B cell (primary cell): ENCODE measurements around the gene HOMER1. TPM values are rescaled to one million over a fixed set of nuclear protein-coding genes. Genes with fewer than 3 reads are reported as not detected.

ENCODE experiments used
- ATAC-seq: fragments of 200-7000 bp; cut with Tn5 transposase; one replicate; pipeline ENCODE4 v1.10.0; 2021; ENCODE audit warnings: low read depth, mild to moderate bottlenecking, moderate number of reproducible peaks, moderate library complexity
- CTCF ChIA-PET: fragments of 350-600 bp; sonication (Branson Sonifier 250); formaldehyde crosslinking; loops from one replicate; lab custom pipeline; 2021; ENCODE audit warnings: antibody characterized with exemption, inconsistent platforms; lab: Charles Lee
- POLR2A ChIA-PET: fragments of 350-600 bp; sonication (Branson Sonifier 250); formaldehyde crosslinking; loops from one replicate; lab custom pipeline; 2021; ENCODE audit warnings: antibody characterized with exemption; lab: Charles Lee
- DNase-seq: peaks from one replicate; pipeline ENCODE4 v3.0.0; 2013
- H2AFZ ChIP-seq: 2 replicates; pipeline ENCODE4 v1.6.1; 2012; ENCODE audit warnings: mild to moderate bottlenecking, low read depth, low read length; ENCODE audit not compliant: insufficient read depth, poor library complexity, severe bottlenecking
- H3K27ac ChIP-seq, 2 donors: 1 replicate in 1 of 2; 2 replicates in 1 of 2; pipeline ENCODE4 v1.5.1; 2012 to 2013; ENCODE audit warnings: low read length in 2 of 2, mild to moderate bottlenecking in 2 of 2, moderate library complexity in 1 of 2
- H3K27me3 ChIP-seq, 4 experiments: fragments of 200-600 bp in 1 of 4; sonication (generic) in 1 of 4; replicated peaks in 1 of 4; 1 replicate in 2 of 4; 2 replicates in 2 of 4; pipeline versions ENCODE4 v1.6.1 to v1.7.0; 2013 to 2016; ENCODE audit warnings: low read length in 3 of 4, mild to moderate bottlenecking in 2 of 4, mixed read lengths in 1 of 4, moderate library complexity in 1 of 4; ENCODE audit not compliant: insufficient read depth in 4 of 4, control insufficient read depth in 3 of 4; ENCODE audit errors: control extremely low read depth in 1 of 4
- H3K36me3 ChIP-seq, 2 experiments: replicated peaks in 1 of 2; 1 replicate in 1 of 2; 2 replicates in 1 of 2; pipeline versions ENCODE4 v1.6.1 to v1.7.1; 2013; ENCODE audit warnings: low read length in 1 of 2; ENCODE audit not compliant: insufficient read depth in 2 of 2, control insufficient read depth in 1 of 2; ENCODE audit errors: control extremely low read depth in 1 of 2, extremely low read depth in 1 of 2
- H3K4me1 ChIP-seq, 2 donors: fragments of 200-600 bp in 1 of 2; sonication (generic) in 1 of 2; 1 replicate in 1 of 2; 2 replicates in 1 of 2; pipeline versions ENCODE4 v1.5.1 to v1.6.1; 2013 to 2017; ENCODE audit warnings: low read length in 2 of 2; ENCODE audit not compliant: control insufficient read depth in 2 of 2, insufficient read depth in 2 of 2
- H3K4me2 ChIP-seq: replicated peaks from 2 replicates; pipeline ENCODE3; 2012; ENCODE audit warnings: mild to moderate bottlenecking, low read depth, low read length; ENCODE audit not compliant: poor library complexity, severe bottlenecking
- H3K4me3 ChIP-seq, 5 experiments: fragments of 200-600 bp in 1 of 5; sonication (generic) in 1 of 5; 1 replicate in 3 of 5; 2 replicates in 2 of 5; pipeline versions ENCODE4 v1.5.1 to v1.7.0; 2011 to 2016; ENCODE audit warnings: low read length in 4 of 5, mild to moderate bottlenecking in 4 of 5, low read depth in 2 of 5, control low read depth in 1 of 5, moderate library complexity in 1 of 5; ENCODE audit not compliant: insufficient read depth in 1 of 5; ENCODE audit errors: control extremely low read depth in 1 of 5, extremely low read depth in 1 of 5
- H3K79me2 ChIP-seq: fragments of 200-600 bp; sonication (generic); one replicate; pipeline ENCODE4 v1.6.0; 2016; ENCODE audit warnings: low read length; ENCODE audit not compliant: control insufficient read depth, insufficient read depth
- H3K9ac ChIP-seq: fragments of 200-600 bp; sonication (generic); 2 replicates; pipeline ENCODE4 v1.6.1; 2017; ENCODE audit warnings: mild to moderate bottlenecking, low read length, moderate library complexity
- H3K9me3 ChIP-seq, 3 donors: one replicate each; pipeline versions ENCODE4 v1.6.1 to v1.7.1; 2013; ENCODE audit warnings: low read length in 2 of 3; ENCODE audit not compliant: control insufficient read depth in 2 of 3, insufficient read depth in 1 of 3; ENCODE audit errors: control extremely low read depth in 1 of 3
- H4K20me1 ChIP-seq: 2 replicates; pipeline ENCODE4 v1.6.0; 2012; ENCODE audit warnings: mild to moderate bottlenecking, low read length; ENCODE audit not compliant: insufficient read depth, control insufficient read depth, poor library complexity, severe bottlenecking
- H3K27ac Mint-ChIP-seq: one replicate; pipeline ENCODE4 v1.8.0; 2021; ENCODE audit warnings: mixed read lengths
- H3K27me3 Mint-ChIP-seq: one replicate; pipeline ENCODE4 v1.8.0; 2021; ENCODE audit warnings: mixed read lengths
- H3K4me1 Mint-ChIP-seq: one replicate; pipeline ENCODE4 v1.8.0; 2021; ENCODE audit warnings: mixed read lengths
- H3K4me3 Mint-ChIP-seq: one replicate; pipeline ENCODE4 v1.8.0; 2021; ENCODE audit warnings: mixed read lengths
- H3K9me3 Mint-ChIP-seq: one replicate; pipeline ENCODE4 v1.8.0; 2022; ENCODE audit warnings: mixed read lengths; ENCODE audit not compliant: insufficient read depth
- EZH2 ChIP-seq: IDR thresholded peaks from 2 replicates; pipeline ENCODE4 v1.6.1; 2012; ENCODE audit warnings: borderline replicate concordance, low read depth, mild to moderate bottlenecking, moderate library complexity, low read length; ENCODE audit not compliant: insufficient read depth, poor library complexity, severe bottlenecking
- WGBS: methylation state at CpG from one replicate; pipeline ENCODE4 v1.1.5; 2013; ENCODE audit warnings: missing lambda C conversion rate; ENCODE audit not compliant: insufficient coverage; 5-methylcytosine and 5-hydroxymethylcytosine counted together
- intact Hi-C: fragments of 100-400 bp; cut with micrococcal nuclease; formaldehyde crosslinking; loops from one replicate; pipeline ENCODE4 v1.10.0; 2022
- polyA plus RNA-seq: library from polyadenylated mRNA; depleted of rRNA; stranded (reverse); fragments of >200 nt; gene quantifications from 2 replicates; pipeline ENCODE4 v1.2.3, GENCODE V29; 2012
- total RNA-seq, 2 donors: library from RNA; stranded (reverse); fragments of 120-200 nt in 1 of 2; gene quantifications; 1 replicate in 1 of 2; 2 replicates in 1 of 2; pipeline versions ENCODE4 v1.2.3 to v1.2.4, GENCODE V29; 2013 to 2022
- TF ChIP-seq, protein P1 (sequence below): fragments of 200-600 bp; IDR thresholded peaks from one replicate; pipeline ENCODE4 v1.8.0; 2022; ENCODE audit warnings: antibody characterized with exemption, mild to moderate bottlenecking

Gene HOMER1
- total and polyA plus RNA-seq, 2 donors (not counting 1 experiment from before 2014, with no cell fraction given) = 0.63 to 5.4 TPM

DNA sequence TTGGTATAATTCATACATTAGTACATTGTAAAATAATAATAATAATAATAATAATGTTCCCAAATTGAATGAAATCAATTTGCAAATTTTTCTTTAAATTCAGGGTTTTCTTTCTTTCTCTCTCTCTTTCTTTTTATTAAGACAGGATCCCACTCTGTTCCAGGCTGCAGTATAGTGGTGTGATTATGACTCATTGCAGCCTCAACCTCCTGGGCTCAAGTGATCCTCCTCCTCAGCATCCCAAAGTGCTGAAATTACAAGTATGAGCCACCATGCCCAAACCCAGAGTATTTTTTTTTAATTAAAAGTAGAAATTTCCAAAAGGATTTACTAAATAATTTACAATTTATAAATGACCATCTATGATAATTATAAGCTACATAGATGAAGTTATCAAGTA lies 117.7 kb downstream of the HOMER1 start:
- intact Hi-C loops = no loop called here
- CTCF ChIA-PET = no interaction called here
- DNase-seq (no peak), ATAC-seq (no peak)
- no peaks in the 10 kb centered on the region for H3K9me3 Mint-ChIP-seq
- no peak overlapping the region for H3K4me3 ChIP-seq
- H3K4me2 ChIP-seq = no peak overlapping the region
- TF ChIP-seq EZH2 = no peak
- TF ChIP-seq, protein P1, sequence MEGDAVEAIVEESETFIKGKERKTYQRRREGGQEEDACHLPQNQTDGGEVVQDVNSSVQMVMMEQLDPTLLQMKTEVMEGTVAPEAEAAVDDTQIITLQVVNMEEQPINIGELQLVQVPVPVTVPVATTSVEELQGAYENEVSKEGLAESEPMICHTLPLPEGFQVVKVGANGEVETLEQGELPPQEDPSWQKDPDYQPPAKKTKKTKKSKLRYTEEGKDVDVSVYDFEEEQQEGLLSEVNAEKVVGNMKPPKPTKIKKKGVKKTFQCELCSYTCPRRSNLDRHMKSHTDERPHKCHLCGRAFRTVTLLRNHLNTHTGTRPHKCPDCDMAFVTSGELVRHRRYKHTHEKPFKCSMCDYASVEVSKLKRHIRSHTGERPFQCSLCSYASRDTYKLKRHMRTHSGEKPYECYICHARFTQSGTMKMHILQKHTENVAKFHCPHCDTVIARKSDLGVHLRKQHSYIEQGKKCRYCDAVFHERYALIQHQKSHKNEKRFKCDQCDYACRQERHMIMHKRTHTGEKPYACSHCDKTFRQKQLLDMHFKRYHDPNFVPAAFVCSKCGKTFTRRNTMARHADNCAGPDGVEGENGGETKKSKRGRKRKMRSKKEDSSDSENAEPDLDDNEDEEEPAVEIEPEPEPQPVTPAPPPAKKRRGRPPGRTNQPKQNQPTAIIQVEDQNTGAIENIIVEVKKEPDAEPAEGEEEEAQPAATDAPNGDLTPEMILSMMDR = no peak
- no peaks in the 10 kb centered on the region for H3K4me1 ChIP-seq
- H3K4me3 Mint-ChIP-seq = no peak overlapping the region
- no peaks in the 10 kb centered on the region for H4K20me1 ChIP-seq
- H3K4me1 Mint-ChIP-seq = no peaks in the 10 kb centered on the region
- no peak overlapping the region for H3K27ac Mint-ChIP-seq
- H3K36me3 ChIP-seq = no peaks in the 10 kb centered on the region
- H3K79me2 ChIP-seq = no peaks in the 10 kb centered on the region
- H3K27ac ChIP-seq = no peak overlapping the region
- no peaks in the 10 kb centered on the region for H3K27me3 Mint-ChIP-seq
- H3K9me3 ChIP-seq = no peaks in the 10 kb centered on the region
- no peak overlapping the region for H2AFZ ChIP-seq
- no peak overlapping the region for H3K9ac ChIP-seq
- H3K27me3 ChIP-seq = no peaks in the 10 kb centered on the region
- POLR2A ChIA-PET = no interaction called here

DNA sequence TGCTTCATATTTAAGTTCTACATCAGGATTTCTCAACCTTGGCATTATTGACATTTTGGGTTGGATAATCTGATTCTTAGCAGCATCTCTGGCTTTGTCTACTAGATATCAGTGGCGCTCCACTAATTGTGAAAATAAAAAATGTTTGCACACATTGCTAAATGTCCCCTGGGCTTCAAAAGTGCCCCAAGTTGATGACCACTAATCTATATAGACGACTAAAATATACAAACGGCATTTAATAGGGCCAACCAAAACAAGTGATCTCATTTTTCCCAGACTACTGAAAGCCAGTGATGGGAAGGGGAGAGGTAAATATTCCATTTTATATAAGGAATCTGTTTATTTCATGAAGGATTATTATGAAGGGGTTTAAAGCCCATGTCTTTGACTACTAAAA lies 118.6 kb downstream of the HOMER1 start:
- Histone ChIP-seq H3K4me1 (no peaks in the 10 kb centered on the region), H4K20me1 (no peaks in the 10 kb centered on the region), H3K27ac (no peak overlapping the region), H3K4me2 (no peak overlapping the region), H3K4me3 (no peak overlapping the region), H3K27me3 (no peaks in the 10 kb centered on the region), H3K36me3 (no peaks in the 10 kb centered on the region), H3K79me2 (no peaks in the 10 kb centered on the region), H3K9ac (no peak overlapping the region), H2AFZ (no peak overlapping the region), H3K9me3 (no peaks in the 10 kb centered on the region)
- ATAC-seq (no peak), DNase-seq (no peak)
- TF ChIP-seq, protein P1 = no peak
- TF ChIP-seq EZH2 = no peak
- H3K4me1 Mint-ChIP-seq = no peaks in the 10 kb centered on the region
- ChIA-PET POLR2A (no interaction called here), CTCF (no interaction called here)
- no peaks in the 10 kb centered on the region for H3K9me3 Mint-ChIP-seq
- 100% methylated on average over 1 of the region's 3 CpGs for WGBS
- no peaks in the 10 kb centered on the region for H3K27me3 Mint-ChIP-seq
- intact Hi-C loops = no loop called here
- no peak overlapping the region for H3K27ac Mint-ChIP-seq
- H3K4me3 Mint-ChIP-seq = no peak overlapping the region
